ENCODE results near the gene FAM20A. TPM values are rescaled to one million over a fixed set of nuclear protein-coding genes. Genes with fewer than 3 reads are reported as not detected.

The FAM20A gene
- total RNA-seq, 1 experiment from 2014 or later: 1.3 TPM

- peaks cover 5% of the 10 kb centered on the region for H3K36me3 Mint-ChIP-seq (ENCODE audit: insufficient read depth, unreplicated experiment)
Observed at GRCh38 chr17:68588362-68588761, 12.8 kb downstream of the FAM20A start.

GRCh38 chr17:68587847-68588246 lies 13.3 kb downstream of the FAM20A start:
- CTCF ChIA-PET: no interaction called here
- no TSS peak for BruUV-seq (replicated peaks)

More at GRCh38 chr17:68588362-68588761, 12.8 kb downstream of the FAM20A start:
- CTCF ChIA-PET: no interaction called here
- peaks cover 16% of the 10 kb centered on the region for H3K27me3 Mint-ChIP-seq (ENCODE audit: unreplicated experiment)
- no peak overlapping the region for H3K27ac Mint-ChIP-seq (ENCODE audit: unreplicated experiment)
- intact Hi-C loops (cut with micrococcal nuclease; ENCODE audit: unreplicated experiment): no loop called here
- H3K4me3 Mint-ChIP-seq (ENCODE audit: low read depth, unreplicated experiment): no peak overlapping the region
- TF ChIP-seq CTCF (IDR thresholded peaks at IDR 0.05; ENCODE audit: unreplicated experiment): no peak
- no TSS peak for BruUV-seq (replicated peaks)
- H3K9me3 Mint-ChIP-seq (ENCODE audit: low read depth, unreplicated experiment): no peaks in the 10 kb centered on the region
- H3K4me1 Mint-ChIP-seq (ENCODE audit: low read depth, unreplicated experiment): peaks cover 23% of the 10 kb centered on the region
- no peak for DNase-seq

GRCh38 chr17:68587026-68587425 lies 14.1 kb downstream of the FAM20A start:
- Mint-ChIP-seq H3K27me3 (ENCODE audit: unreplicated experiment) (peaks cover 3% of the 10 kb centered on the region), H3K4me1 (ENCODE audit: low read depth, unreplicated experiment) (peaks cover 26% of the 10 kb centered on the region), H3K27ac (ENCODE audit: unreplicated experiment) (no peak overlapping the region), H3K4me3 (ENCODE audit: low read depth, unreplicated experiment) (no peak overlapping the region), H3K9me3 (ENCODE audit: low read depth, unreplicated experiment) (no peaks in the 10 kb centered on the region), H3K36me3 (ENCODE audit: insufficient read depth, unreplicated experiment) (peaks cover 5% of the 10 kb centered on the region)
- no peak for DNase-seq
- CTCF ChIA-PET: interaction anchor here (0.6 kb wide), 1 partner anchor 1677 kb away, joined by 3 read pairs; no protein-coding TSS in a partner anchor
- BruUV-seq (replicated peaks): no TSS peak
- intact Hi-C loops (cut with micrococcal nuclease; ENCODE audit: unreplicated experiment): no loop called here
- no peak for TF ChIP-seq CTCF (IDR thresholded peaks at IDR 0.05; ENCODE audit: unreplicated experiment)

More at GRCh38 chr17:68587847-68588246, 13.3 kb downstream of the FAM20A start:
- H3K27ac Mint-ChIP-seq (ENCODE audit: unreplicated experiment): no peak overlapping the region
- H3K27me3 Mint-ChIP-seq (ENCODE audit: unreplicated experiment): peaks cover 11% of the 10 kb centered on the region
- no peaks in the 10 kb centered on the region for H3K9me3 Mint-ChIP-seq (ENCODE audit: low read depth, unreplicated experiment)
- H3K36me3 Mint-ChIP-seq (ENCODE audit: insufficient read depth, unreplicated experiment): peaks cover 5% of the 10 kb centered on the region
- intact Hi-C loops (cut with micrococcal nuclease; ENCODE audit: unreplicated experiment): no loop called here
- no peak for DNase-seq
- no peak for TF ChIP-seq CTCF (IDR thresholded peaks at IDR 0.05; ENCODE audit: unreplicated experiment)
- peaks cover 23% of the 10 kb centered on the region for H3K4me1 Mint-ChIP-seq (ENCODE audit: low read depth, unreplicated experiment)
- H3K4me3 Mint-ChIP-seq (ENCODE audit: low read depth, unreplicated experiment): no peak overlapping the region

- CTCF ChIA-PET: no interaction called here
- Mint-ChIP-seq H3K27me3 (ENCODE audit: unreplicated experiment) (no peaks in the 10 kb centered on the region), H3K4me1 (ENCODE audit: low read depth, unreplicated experiment) (peaks cover 37% of the 10 kb centered on the region), H3K36me3 (ENCODE audit: insufficient read depth, unreplicated experiment) (peaks cover 5% of the 10 kb centered on the region), H3K4me3 (ENCODE audit: low read depth, unreplicated experiment) (no peak overlapping the region), H3K9me3 (ENCODE audit: low read depth, unreplicated experiment) (no peaks in the 10 kb centered on the region), H3K27ac (ENCODE audit: unreplicated experiment) (no peak overlapping the region)
- intact Hi-C loops (cut with micrococcal nuclease; ENCODE audit: unreplicated experiment): no loop called here
- no TSS peak for BruUV-seq (replicated peaks)
- peak; percentile 17 for DNase-seq
- TF ChIP-seq CTCF (IDR thresholded peaks at IDR 0.05; ENCODE audit: unreplicated experiment): no peak
Observed at GRCh38 chr17:68585643-68586042, 15.5 kb downstream of the FAM20A start.
